ENCODE data around the gene ENDOU.
A peak's percentile ranks its signal among the peaks of the same experiment; 100 is the strongest.

DNA sequence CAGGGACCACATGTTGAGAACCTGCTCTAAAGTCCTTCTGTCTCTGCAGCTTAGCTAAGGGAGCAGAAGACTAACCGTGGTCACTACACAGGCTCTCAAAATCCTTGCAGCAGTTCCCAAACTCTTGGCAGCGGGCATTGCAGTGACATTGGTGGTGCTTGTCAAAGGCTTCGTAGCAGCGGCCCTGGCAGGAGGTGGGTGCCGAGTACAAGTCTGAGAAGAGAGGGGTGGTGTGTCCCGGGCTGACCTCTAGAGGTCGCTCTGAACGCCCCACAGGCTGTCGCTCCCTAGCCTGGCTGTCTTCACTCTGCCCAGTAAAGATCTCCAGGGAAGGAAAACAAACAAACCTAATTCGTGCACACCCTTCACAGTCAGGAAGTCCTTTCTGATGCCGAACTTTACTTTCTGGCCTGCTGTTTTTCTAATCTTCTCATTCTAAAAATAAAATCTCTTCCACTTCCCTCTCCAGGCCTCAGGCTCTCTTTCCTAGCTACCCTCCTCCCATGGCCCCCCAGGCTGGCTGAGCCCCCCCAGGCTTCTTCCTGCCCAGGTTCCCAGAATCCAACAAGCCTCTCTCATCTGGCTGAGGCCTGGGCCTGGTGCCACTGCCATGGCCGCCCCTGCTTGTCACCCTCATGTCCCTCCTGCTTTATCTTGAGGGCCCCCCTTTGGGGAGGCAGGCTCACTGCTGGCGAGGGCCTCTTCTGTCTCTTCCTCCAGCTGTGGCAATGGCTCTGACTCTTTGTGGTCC is 7.7 kb downstream of the ENDOU start:
- TF ChIP-seq POLR2A (IDR thresholded peaks at IDR 0.05) = no peak
- TF ChIP-seq, protein P1, sequence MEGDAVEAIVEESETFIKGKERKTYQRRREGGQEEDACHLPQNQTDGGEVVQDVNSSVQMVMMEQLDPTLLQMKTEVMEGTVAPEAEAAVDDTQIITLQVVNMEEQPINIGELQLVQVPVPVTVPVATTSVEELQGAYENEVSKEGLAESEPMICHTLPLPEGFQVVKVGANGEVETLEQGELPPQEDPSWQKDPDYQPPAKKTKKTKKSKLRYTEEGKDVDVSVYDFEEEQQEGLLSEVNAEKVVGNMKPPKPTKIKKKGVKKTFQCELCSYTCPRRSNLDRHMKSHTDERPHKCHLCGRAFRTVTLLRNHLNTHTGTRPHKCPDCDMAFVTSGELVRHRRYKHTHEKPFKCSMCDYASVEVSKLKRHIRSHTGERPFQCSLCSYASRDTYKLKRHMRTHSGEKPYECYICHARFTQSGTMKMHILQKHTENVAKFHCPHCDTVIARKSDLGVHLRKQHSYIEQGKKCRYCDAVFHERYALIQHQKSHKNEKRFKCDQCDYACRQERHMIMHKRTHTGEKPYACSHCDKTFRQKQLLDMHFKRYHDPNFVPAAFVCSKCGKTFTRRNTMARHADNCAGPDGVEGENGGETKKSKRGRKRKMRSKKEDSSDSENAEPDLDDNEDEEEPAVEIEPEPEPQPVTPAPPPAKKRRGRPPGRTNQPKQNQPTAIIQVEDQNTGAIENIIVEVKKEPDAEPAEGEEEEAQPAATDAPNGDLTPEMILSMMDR (IDR thresholded peaks at IDR 0.05 in 8 of 11, conservative IDR thresholded peaks at IDR 0.05 in 3 of 11) = peak in 10 of 11 experiments; percentile 34 to 78 (median 67)
